Stimulated activated CD8-positive, alpha-beta memory T cell treated with anti-CD3 and anti-CD28 coated beads, Interleukin-12 subunit alpha, Interleukin-12 subunit beta, amount 100 ng/mL, for 24 hours (primary cell): Measurements from ENCODE around the gene TNKS1BP1.
"Not testable (repeated sequence)": the region's sequence is repeated elsewhere in the genome, so short reads cannot be mapped to it uniquely, and the experiment has no call there.

Experiments
- DNase-seq: peaks from one replicate; pipeline ENCODE4 v3.0.0-alpha.2; 2020; ENCODE audit errors: extremely low read depth

Gene TNKS1BP1

DNA sequence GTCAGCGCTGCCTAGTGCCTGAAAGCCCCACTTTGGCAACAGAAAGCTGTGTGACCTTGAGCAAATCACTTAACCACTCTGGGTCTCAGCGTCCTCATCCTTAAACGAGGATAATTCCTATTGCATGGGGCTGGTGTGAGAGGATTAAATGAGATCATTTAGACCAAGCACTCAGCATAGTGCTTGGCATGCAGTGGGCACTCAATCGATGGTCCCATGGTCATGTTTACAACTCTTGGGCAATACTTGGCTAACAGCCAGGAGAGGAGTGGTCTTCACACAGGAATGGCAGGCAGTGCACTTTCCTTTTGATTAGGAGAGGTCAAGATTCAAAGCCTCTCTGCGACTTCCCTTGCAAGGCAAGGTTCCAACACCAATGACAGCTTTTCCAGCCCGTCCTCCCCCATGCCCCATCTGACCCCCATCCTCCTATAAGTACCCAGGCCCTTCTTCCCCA lies 14.1 kb downstream of the TNKS1BP1 start:
- no peak for DNase-seq

DNA sequence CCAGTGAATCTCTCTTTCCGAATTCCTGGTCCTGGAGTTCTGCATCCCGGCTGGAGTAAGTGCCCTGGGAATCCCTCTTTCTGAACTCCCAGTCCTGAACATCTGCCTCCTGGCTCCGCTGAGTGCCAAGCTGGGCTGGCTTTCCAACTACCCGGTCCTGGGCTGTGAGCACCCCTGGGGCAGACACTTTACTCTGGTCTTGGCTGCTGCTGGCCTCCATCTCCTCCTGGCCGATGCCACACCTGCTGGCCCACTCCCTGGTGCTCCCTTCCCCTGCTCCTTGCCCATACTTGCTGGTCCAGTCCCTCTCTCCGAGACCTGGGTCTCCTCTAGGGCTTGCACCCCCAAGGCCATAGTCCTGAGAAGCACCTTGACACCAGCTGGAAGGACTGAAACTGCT lies 14.7 kb downstream of the TNKS1BP1 start:
- no peak for DNase-seq

DNA sequence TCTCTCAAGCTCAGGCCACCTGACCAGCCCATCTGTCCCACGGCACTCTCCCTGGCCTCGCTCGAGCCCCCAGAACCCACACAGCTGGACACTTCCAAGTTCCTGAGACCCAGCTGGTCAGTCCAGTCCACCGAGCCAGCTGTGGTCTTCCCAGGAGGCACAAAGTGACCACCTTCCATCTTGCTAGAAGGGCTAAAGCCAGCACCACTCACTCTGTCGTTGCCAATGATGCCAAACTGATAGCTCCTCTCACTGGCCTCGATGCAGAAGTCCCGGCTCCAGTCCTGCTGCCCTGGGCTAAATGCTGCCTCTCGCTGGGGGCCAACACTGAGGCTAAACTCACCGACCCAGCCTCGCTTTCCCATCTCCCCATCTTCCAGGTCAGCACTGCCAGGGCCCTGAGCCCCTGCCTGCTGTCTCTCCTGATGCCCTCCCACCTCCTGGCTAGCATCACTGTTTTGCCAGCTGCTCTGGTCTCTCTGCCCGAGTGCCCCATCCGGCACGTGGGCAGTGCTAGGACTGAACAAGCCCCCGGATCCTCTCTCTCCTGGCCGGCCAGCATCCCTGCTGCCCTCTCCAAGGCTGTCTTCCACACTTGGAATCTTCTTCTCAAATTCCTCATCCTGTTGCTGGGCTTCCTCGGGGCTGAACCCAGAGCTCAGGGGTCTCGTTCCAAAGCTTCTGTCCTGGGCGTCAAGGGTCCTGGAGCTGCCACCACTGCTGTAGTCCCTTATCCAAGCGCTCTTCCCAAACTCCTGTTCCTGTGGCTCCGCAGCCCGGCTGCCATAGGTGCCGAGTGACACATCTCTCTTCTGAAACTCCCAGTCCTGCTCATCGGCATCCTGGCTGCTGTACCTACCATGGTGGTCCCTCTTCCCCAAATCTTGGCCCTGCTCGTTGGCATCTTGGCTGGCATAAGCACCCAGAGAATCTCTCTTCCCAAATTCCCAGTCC lies 15.4 kb downstream of the TNKS1BP1 start:
- no peak for DNase-seq

DNA sequence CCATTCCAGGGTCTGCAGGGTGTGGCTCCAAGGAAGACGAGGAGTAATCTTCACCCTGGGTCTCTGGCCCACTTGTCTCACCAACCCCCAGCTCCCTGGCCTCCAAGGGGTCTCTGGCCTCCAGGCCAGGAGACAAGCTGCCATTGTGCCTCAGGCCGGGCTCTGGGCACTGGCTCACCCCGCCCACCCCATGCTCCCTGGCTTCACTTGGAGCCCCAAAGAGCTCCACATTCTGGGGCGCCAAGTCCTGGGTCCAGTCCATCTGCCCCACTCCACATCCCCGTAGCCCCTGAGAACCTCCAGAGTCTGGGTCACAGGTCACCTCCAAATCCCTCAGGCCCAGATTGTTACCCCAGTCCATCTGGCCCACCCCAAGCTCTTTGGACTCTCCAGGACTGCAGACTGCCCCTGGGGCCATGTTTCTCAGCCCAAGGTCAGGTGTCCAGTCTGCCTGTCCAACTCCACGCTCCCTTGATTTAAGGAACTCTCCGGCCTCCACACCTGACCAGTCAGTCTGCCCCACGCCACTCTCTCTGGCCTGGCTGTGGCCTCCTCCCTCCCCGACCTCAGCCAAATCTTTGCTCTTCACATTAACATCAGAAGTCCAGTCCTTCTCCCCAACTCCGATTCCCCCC lies 16.2 kb downstream of the TNKS1BP1 start:
- no peak for DNase-seq

DNA sequence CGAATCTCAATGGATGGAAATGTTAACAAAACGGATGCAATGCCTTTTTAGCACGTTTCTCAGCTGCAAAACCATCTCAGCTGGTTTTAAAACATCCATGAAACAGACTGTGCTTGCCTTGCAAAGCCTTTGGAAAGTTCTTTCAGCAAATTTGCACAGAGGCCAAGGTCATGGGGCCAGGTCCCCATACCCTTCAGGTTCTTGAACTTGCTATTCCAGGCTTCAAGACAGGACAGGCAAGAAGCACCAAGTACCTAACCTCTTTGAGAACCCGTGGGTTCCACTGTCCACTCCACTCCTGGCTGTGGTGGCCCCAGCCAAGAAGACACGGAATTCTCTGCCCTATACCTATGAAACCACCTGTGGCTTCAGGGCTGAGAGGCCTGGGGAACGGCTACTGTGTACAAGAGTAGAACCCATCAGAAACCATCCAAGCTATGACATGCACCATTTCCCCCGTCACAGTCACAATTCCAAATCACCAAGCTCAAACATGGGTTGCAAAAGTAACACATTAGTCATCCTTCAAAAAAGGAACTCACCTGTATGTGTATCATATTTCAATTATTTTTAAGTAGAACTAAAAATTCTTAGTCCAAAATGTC lies 17.0 kb downstream of the TNKS1BP1 start:
- no peak for DNase-seq

DNA sequence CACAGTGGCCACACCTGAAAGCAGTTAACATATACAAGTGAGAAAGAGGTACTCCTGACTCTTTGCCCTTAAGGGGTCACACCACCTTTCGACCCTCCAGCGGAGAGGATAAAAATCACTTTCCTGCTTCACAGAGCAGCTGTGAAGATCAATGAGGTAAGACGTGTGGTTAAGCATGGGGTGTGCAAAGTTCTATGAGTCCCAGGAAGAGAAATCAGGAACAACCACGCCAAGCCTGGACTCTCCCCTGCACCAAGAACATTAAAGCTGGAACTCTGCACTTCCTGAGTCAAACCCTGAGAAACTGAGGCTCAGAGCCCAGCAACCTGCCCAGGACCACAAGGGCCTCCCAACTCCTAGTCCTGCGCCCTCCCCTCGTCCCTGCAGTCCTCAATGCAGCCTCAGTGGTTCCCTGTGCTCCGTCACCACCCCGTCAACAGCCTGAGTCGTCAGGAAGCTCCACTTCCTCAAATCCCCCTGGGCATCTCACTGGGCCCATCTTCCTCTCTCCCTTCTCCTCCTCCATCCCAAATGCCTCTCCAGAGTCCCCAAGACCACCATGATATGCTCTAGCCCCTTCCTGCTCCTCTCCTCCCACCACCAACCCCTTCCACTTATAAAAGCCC lies 17.7 kb downstream of the TNKS1BP1 start:
- no peak for DNase-seq

DNA sequence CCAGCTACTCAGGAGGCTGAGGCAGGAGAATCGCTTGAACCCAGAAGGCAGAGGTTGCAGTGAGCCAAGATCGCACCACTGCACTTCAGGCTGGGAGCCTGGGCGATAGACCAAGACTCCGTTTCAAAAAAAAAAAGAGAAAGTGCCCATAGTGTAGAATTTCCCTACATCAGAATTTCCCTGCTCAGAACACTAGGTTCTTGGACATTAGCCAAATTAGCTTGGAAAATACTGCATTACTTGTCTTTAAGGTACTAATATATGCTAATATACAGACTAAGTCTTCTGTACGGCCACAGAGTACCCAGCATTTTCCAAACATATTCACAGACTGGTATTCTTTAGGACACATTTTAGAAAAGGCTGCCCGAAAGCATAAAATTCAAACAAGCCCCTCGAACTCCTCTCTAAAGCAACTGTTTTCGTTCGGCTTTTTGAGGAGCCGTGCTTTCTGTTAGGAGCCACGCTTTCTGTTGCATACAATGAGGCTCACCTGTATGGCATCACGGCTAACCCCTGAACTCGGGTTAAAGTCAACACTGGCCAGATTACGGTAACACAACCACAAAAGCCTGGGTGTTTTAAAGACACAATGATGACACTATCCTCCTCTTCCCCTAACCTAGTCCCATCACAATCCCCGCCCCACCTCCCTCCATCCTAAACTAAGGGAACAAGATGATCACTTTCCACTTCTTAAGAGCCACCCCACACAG lies 18.4 kb downstream of the TNKS1BP1 start:
- no peak for DNase-seq

DNA sequence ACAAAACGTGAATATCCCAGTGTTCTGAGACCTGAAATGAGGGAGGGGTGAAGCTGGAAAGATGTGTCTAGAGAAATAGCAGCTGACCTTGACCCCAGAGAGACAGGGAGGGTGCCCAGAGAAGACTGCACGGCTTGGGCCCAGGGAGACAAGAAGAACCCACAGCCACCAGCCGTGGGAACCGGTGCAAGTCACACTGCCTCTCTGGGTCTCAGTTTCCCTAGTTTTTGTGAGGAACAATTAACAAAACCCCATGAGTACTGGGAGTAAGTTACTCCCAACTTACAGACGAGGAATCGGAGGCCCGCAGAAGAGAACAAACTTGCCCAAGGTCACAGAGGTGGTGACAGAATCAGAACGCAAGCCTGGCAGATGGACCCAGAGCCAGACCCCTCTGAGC lies 19.2 kb downstream of the TNKS1BP1 start:
- DNase-seq: no peak

DNA sequence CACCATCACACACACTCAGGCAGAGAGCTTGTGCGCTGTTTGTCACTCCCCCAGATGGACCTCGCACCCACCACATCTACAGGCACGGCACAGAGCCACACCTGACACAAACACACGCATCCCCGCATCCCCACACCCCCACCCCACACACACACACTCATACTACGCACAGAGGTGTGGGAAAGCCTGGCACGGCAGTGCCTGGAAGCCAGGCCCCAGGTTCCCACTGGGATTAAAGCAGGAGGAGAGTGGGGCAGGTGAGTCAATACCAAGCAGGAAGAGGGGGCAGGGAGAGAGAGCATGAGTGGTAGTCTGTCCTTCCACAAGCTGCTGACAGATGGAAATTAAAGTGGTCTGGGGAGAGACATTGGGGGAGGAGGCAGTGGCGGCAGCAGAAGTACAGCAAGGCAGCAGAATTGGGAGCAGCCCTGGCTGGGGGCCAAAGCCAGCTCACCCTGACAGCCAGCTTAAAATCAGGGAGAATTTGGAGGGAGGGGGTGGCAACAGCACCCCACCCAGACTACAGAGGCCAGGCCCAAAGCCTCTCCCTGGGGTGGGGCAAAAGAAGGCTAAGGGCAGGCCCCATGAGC lies 20.7 kb downstream of the TNKS1BP1 start:
- DNase-seq: no peak

DNA sequence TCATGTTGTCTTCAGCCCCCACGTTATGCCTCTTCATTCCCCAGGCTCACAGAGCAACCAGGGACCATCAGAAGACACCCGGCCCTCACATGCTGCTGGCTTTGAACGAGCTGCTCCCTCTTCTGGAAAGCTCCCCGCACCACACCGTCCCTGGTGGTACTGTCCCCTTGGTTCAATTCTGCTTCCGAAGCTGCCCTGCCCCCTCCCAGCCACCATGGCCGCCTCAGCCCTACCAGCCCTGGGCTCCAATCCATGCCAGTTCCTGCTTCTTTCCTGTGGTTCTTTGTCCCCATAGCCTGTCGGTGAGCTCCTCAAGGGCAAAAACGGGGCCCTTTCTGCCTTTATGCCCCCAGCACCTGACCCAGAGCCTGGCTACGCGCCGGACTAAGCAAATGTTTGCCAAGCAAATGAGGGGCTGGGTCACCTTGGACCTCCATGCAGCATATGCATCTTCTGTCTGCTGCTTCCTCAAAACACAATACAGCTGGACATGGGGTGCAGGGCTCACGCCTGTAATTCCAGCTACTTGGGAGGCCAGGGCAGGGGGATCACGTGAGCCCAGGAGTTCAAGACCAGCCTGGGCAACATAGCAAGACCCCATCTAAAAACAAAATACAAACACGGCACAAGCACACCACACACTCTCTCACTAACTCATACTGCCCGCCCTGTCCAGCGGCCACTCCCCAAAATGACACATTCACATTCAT lies 21.3 kb downstream of the TNKS1BP1 start:
- no peak for DNase-seq

DNA sequence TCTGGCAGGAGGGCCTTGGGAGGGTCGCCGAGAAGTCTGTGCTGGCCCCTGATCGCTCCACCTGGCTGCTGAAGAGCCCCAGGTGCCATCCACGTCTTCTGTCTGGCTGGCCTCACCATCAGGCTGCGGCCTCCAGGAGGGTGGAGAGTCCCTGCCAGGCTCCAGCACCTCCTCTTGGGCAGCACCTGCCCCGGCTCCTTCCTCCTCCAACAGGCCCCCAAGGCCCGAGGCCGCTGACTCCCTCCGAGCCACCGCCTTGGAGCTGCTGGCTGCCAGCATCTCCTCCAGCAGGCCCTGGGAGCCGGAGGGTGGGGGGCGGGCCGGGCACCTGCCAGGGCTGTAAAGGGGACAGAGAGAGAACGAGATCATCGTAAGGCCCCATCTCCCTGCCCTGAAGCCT lies 22.3 kb downstream of the TNKS1BP1 start:
- no peak for DNase-seq

DNA sequence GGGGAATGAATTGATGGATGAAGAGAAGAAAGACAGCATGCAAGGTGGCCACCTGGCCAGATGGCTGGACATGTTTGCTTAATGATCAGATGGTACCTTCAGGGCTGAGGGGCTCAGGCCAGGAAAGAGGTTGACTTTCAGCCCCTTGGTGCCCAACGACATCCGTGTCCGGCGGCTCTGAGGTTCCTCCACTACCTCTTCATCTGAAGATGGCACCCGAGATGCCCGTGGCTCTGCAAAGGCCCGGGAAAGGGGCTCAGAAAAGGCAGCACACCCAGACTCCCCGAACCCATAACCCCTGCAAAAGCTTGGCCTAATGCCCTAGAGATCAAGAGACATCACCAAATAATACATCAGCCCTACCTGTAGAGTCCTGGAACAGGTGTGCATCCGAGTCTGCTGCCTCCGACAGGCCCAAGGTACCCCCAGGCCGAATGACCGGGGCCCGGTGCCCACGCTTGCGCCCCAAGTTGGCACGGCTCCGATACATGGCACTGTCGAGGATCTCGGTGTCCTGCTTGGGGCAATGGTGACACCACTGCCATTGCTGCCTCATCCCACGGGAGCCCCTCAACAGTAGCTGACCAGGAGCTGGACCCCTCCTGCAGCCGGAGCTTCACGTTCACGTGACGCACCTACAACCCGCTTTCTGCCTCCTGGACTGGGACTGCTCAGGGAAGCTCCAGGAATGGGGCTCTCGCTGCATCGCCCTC lies 22.9 kb downstream of the TNKS1BP1 start:
- DNase-seq: no peak

DNA sequence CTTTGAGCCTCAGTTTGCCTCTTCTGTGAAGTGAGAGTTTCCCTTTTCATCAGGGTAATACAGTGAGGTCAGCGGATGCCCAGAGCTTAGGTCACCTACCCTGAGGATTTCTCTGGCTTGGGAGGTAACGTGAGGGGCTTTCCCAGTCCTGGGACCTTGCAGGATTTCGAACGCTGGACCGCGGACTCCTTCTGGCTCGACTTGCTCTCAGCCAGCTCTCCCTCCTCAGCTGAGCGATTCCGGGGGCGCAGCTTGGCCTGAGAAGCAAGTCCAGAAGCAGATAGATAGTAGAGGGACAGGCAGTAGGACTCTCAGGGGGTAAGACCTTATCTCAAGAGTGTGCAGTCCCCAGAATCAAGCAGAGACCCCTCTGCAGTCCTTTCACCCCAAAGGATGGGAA lies 24.0 kb downstream of the TNKS1BP1 start:
- DNase-seq: no peak

DNA sequence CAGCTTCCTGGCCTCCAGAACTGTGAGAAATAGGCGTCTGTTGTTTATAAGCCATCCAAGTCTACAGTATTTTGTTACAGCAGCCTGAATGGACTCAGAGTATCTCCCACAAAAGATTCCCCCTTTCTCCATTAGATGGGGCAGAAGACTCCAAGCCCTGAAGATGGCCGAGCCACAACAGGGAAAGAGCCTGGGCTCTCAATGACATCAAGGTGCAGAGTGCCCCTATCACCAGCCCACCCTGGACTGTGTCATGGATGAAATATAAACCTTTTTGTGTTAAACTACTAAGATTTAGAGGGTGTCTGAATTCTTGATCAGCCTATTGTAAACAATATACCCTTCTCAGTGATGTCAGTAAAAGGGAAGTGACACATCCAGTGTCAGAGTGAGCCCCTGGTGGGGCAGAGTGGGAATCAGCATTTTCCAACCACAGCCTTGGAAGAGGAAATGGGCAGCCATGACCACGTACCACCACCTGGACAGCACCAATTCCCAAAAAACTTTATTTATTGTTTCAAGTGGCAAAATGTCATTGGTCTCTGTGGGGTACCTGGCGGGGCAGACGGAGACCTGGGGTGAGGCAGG lies 25.5 kb downstream of the TNKS1BP1 start:
- DNase-seq: no peak

DNA sequence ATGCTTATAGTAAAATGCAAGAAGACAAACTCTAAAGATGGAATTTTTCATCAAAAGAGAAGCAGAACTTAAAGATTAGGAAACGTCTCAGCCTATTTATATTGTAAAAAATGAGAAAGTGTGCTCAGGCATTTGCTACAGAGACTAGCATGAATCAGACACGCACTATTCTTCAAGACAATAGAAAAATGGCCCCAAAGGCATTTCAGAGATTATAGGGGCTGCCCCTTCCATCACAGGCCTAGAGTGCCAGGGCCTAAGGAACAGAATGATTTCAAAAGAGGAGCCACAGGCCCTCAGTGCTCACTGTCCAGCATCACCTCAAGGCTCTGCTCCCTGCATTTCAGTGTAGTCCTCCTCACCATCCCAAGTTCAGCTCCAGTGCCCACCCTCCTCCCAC lies 27.5 kb downstream of the TNKS1BP1 start:
- DNase-seq: no peak

DNA sequence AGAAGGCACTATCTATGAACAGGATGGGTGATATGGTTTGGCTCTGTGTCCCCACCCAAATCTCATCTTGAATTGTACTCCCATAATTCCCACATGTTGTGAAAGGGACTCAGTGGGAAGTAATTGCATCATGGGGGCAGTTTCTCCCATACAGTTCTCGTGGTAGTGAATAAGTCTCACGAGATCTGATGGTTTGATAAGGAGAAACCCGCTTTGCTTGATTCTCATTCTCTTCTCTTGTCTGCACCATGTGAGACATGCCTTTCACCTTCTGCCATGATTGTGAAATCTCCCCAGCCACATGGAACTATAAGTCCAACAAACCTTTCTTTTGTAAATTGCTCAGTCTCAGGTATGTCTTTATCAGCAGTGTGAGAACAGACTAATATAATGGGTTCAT lies 28.5 kb downstream of the TNKS1BP1 start:
- DNase-seq: not testable (repeated sequence)

DNA sequence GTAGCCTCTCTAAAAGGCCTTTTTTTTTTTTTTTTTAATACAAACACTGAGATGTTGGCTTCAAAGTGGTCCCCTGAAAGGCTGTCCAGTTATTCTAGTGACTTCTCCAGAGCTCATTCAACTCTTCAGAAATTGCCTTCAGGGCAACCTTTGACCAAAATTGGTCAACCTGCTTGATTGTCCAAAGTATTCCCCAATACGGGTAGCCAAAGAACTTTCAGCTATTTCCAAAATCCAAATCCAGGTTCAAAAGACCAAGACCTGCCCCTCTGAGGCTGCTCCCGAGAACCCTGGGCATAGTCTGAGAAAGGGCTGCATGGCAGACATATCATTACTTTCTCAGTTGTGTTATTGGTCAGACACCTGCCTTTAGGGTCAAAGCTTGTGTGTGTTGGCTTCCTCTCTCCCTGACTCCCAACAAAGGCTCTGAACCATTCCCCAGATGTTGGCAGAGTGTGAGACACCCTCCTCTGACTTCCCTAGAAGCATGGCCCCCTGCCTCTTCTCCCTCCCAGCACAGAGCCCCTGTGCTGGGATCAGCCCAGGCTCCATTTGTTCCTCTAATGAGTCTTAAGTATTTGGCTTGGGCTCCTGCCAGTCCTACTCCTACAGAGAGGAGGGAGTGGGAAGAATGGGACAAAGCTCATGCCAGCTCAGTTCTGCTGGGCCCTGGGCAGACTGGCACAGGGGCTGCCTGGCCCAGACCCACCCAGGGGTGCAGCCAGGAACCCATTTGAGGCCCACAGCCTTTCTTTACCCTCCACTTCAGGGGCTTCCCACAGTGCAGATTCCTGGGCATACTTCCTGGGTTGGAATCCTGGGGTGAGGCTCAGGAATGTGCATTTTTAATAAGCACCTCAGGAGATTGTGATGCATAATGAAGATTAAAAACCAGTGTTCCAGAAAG lies 30.3 kb downstream of the TNKS1BP1 start:
- DNase-seq: no peak

DNA sequence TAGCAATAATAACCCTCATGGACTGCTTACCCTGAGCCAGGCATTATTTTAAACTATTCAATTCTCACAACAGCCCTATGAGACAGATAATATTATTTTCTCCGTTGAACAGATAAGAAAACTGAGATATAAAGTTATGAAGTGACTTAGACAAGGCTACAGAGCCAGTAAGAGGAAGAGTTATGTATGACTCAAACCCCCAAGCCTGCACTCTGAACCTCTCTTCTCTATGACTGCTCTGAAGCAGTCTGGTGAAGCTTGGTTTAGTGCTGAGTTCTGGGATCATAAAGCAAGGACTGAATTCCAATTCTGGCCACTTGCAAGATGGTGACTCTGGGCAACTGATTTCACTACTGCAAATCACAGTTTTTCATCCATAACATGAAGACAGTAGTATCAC lies 34.5 kb downstream of the TNKS1BP1 start:
- DNase-seq: no peak
